OCI-LY3 (cell line): ENCODE results near the gene CLEC18A.
"Not testable (repeated sequence)": the region's sequence is repeated elsewhere in the genome, so short reads cannot be mapped to it uniquely, and the experiment has no call there.

ENCODE experiments used
- EZH2phosphoT487 ChIP-seq: fragments of 200-600 bp; shearing (Covaris generic); IDR thresholded peaks from 2 replicates; pipeline ENCODE4 v1.6.1; 2018; ENCODE audit warnings: antibody characterized with exemption, mixed run types, low read depth
- TF ChIP-seq, protein P1 (sequence below): fragments of 200-600, 300-600 bp; sonication (generic); IDR thresholded peaks from 2 replicates; pipeline ENCODE4 v1.5.1; 2014; ENCODE audit warnings: antibody characterized with exemption, low read length, low read depth

- TF ChIP-seq, protein P1, sequence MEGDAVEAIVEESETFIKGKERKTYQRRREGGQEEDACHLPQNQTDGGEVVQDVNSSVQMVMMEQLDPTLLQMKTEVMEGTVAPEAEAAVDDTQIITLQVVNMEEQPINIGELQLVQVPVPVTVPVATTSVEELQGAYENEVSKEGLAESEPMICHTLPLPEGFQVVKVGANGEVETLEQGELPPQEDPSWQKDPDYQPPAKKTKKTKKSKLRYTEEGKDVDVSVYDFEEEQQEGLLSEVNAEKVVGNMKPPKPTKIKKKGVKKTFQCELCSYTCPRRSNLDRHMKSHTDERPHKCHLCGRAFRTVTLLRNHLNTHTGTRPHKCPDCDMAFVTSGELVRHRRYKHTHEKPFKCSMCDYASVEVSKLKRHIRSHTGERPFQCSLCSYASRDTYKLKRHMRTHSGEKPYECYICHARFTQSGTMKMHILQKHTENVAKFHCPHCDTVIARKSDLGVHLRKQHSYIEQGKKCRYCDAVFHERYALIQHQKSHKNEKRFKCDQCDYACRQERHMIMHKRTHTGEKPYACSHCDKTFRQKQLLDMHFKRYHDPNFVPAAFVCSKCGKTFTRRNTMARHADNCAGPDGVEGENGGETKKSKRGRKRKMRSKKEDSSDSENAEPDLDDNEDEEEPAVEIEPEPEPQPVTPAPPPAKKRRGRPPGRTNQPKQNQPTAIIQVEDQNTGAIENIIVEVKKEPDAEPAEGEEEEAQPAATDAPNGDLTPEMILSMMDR = not testable (repeated sequence)
- not testable (repeated sequence) for TF ChIP-seq EZH2phosphoT487
Observed at GRCh38 chr16:70010615-70011014, 59.5 kb downstream of the CLEC18A start.
